Glomerular visceral epithelial cell (primary cell): ENCODE data around the gene KCNA10.
"Not testable (repeated sequence)": the region's sequence is repeated elsewhere in the genome, so short reads cannot be mapped to it uniquely, and the experiment has no call there.

ENCODE experiments used
- DNase-seq: peaks from one replicate; pipeline ENCODE4 v3.0.0-alpha.2; 2016; ENCODE audit errors: extremely low spot score

KCNA10 gene

DNA sequence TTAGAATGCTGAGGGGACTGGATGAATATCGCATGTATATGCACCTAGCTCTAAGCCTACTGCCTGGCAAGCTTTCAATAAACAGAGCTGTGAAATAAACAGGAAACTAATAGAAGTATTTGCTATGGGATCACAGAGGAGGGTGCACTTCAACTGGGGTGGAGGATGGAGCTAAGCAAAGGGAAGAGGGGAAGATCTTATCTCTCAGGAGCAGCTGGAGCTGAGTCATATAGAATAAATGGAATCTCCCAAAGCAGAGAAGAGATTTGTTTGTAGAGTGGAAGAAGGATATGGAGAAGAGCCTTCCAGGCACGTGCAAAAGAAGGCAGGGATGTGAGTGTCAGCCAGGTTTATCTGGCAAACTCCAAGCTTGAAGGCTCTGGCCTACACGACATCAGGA, 17.0 kb upstream of the KCNA10 start:
- DNase-seq: no peak

GRCh38 chr1:110533230-110533629, 14.3 kb upstream of the KCNA10 start:
- no peak for DNase-seq

DNA sequence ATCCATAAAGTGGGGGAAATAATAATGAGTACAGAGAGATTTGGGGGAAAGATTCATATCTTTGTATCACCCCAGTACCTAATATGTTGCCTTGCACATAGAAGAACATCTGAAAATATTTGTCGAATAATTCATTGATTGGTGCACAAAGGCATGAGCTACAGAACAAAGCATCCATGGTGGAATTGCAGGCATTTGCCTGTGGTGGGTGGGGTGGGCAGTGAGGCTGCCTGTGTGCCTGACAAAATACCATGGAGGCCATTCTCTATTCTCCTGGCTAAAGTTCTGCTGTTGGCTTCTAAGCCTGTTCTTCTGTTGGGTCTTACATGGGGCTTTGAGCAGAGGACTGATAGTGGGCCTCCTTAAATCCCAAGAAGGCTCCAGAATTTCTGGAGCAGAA, 10.0 kb upstream of the KCNA10 start:
- DNase-seq: no peak

DNA sequence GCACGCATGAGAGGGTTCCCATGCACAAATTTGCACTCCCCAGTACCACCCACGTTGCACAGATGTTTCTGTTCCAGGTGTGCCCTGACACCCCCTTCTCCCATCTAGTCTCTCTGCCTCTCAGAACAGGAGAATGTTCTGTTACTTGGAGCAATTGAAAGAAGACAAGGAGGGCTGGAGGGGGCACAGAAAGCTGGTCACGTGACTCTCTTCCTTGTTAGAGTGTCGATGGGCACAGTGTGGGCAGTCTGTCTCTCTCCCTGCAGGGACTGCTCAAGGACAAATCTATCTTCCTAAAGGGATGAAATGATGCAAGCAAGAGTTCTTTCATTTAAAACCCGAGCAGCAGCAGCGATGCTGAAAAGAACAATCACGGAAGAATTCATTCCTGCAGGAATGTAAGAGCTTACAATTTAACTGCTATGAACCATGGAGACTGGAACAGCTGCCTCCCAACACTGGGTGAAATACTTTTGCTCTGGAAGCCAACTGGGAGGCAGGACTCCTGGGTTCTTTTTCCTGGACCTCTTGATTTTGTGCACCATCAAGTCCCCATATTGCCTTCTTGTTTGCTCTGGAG, 7.3 kb upstream of the KCNA10 start:
- DNase-seq: no peak

- no peak for DNase-seq
Measured at GRCh38 chr1:110525249-110525595, 6.2 kb upstream of the KCNA10 start.

DNA sequence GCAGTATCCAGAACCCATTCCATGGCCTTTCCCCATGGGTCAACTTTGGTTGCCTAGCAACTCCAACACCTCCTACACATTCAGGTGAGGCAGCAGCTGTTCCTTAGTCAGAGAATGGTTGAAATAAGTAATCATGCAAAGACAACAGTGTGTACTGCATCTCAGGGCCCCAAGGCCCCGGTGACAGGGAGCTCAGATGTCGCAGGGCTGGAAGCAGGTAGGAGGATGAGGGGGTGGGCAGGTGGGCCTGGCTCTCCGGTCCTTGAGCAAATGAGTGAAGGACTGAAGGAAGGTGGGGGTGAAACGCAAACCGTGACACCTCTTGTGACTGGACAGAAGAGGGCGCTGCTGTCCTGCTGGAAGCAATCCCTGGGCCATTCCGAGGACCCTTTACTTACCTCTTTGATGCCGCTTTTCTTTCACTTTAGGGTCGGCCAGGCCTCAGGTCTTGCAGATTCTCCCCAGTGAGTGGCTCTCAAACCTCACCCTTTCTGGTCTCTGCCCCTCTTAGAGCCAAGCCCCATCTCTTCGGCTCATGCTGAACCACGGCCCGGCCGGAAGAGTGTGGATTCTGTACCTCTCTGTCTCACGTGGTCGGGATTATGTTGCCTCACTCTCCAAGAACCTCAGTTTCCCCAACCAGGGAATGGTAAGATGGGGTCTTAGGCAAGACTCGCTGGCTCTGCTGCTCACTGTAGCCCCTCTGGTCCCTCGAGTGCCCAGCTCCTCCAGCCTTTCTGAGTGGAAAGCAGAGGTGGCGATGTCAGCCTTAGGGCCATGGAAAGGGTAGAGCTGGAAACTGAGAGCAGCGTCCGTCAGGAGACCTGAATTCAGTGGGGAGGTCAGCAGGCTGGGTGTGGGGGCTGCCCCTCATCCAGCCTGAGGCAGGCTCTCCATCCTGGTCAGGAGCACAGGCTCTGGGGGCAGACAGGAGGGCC, 5.6 kb upstream of the KCNA10 start:
- DNase-seq: peak; percentile 24

DNA sequence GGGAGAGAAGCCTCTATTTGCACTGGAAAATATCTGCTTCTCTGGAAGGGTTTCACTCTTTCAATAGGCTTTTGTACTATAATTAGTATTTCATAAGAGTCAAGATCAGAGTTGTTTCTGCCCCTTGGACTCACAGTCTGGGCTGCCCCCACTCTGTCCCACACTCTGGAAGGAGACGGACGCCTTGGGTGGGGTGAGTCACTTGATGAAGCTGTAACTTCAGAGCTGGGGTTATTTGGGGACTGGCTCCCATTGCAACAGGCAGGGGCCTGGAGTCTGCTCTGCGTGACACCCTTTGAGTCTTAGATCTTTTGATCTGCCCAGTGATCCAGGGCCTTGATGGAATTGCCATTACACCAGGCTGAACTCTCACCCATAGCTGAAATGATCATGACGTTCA, 4.0 kb upstream of the KCNA10 start:
- DNase-seq: no peak

GRCh38 chr1:110522560-110522959, 3.6 kb upstream of the KCNA10 start:
- DNase-seq: no peak

DNA sequence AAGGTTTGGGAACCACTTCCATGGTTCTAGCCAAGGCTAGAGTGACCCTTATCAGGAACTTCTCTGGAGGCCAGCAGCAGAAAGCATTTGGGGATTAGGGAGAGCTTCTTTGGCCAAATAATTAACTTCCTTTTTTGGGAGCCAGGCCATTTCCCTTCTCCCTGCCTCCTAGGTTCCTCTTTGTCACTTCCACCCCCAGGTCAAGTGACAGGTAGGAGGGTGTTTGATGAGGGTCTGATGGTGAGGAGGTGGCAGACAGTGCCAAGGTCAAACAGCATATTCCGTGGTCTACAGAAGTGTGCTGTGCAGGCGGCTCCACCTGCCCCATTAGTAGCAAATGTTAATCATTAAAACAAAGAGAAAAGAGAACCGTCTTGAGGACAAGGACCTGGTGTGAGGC, 1.9 kb upstream of the KCNA10 start:
- DNase-seq: no peak

DNA sequence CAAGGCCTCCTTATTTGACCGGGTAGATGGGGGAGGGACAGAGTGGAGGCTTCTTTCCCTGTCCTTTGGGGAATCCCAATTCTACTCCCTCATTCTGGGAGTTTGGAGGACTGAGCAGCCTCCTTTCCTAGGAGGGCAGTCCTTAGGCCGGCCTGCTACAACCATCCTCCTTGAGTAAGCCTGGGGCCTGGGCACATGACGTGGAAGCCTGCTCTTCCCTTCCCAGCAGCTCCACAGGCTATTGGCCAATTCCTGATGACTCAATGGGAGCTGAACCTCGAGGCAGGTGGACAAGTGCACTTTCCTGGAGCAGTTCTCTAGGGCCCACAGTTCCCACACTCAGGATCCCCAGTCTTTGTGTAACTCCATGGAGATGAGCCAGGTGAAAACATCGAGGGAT, 3.1 kb downstream of the KCNA10 start:
- DNase-seq: no peak

DNA sequence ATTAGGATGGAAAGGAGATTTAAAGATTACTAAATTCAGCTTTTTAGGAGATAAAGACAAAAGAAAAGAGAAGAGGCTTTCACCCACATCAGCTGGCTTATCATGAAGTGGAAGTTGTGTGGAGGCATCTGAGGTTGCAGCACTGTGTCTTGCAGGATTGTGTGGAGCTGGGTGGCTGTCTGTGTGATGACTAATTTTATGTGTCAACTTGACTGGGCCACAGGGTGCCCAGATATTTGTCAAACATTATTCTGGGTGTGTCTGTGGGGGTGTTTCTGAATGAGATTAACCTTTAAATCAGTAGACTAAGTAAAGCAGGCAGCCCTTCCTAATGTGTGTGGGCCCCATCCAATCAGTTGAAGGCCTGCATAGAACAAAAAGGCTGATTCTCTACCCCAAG, 3.9 kb downstream of the KCNA10 start:
- no peak for DNase-seq

DNA sequence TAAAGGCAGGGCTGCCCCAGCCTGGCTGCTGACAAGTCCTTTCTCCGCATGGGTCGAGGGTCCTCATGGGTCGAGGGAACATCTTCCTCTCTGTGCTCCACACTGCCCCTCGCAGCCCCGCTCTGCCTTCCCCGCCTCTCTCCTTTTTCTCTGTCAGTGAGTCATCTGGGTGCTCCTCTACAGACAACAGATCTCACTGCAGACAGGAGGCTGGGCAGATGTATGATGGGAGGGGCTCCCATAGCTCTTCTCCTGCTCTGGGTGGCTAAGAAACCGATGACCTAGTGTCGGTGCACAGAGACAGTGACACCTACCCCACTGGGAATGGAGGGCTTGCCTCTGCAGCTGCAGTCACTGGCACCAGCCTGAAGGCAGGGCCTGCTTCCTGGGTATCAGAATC, 5.5 kb downstream of the KCNA10 start:
- no peak for DNase-seq

DNA sequence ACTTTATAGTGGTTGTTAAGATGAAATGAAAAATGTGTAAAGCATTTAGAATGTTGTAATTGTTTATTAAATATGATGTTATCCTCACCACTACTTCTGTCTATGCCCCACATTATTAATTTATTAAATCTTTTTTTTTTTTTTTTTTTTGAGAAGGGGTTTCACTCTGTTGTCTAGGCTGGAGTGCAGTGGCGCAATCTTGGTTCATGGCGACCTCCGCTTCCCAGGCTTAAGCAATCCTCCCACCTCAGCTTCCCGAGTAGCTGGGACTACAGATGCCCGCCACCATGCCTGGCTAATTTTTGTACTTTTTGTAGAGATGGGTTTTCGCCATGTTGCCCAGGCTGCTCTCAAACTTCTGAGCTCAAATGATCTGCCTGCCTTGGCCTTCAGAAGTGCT, 7.5 kb downstream of the KCNA10 start:
- DNase-seq: no peak

DNA sequence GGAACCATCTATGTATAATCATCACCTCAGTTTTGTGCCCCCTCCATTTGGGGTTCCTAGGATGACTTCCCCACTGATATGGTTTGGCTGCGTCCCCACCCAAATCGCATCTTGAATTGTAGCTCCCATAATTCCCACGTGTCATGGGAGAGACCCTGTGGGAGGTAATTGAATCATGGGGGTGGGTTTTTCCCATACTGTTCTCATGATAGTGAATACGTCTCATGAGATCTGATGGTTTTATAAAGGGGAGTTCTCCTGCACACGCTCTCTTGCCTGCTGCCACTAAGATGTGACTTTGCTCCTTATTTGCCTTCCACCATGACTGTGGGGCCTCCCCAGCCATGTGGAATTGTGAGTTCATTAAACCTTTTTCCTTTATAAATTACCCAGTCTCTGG, 8.1 kb downstream of the KCNA10 start:
- not testable (repeated sequence) for DNase-seq

- no peak for DNase-seq
Measured at GRCh38 chr1:110509655-110510054, 9.3 kb downstream of the KCNA10 start.

GRCh38 chr1:110508028-110508940, 10.7 kb downstream of the KCNA10 start:
- DNase-seq: no peak

DNA sequence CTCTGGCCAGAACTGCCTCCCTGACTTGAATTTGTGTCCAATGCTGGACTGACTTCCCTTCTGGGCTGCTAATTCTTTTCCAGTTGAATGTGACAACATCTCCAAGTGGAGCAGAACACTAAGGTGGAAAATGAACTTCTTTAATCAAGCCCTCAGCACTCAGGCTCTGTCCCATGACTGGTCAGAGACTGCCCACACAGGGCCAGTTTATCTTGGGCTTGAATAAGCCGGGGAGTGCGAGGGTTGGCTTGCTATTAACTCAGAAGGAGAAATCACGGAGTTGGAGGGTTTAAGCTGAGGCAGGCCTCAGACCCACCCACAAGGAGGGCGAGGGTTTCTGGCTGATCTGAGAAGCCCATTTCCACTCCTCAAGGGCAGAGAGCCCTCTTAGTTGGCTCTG, 12.4 kb downstream of the KCNA10 start:
- no peak for DNase-seq

DNA sequence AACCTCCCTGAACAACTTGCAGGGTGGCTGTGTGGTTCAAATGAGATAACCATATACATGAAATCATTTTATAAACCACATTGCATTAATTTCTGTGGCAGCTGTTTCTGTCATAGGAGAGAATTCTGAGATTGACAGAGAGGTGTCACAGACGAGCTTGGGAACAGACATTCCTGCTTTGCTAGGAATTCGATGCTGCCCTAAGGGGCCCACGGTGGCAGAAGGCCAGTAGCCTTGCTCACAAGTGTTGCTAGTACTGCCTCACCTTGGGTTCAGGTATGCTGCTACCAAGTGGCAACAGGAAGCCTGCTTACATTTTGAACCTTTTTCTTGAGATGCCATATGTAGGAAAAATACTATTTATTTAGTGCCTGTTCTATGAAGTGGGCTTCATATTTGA, 13.4 kb downstream of the KCNA10 start:
- no peak for DNase-seq

DNA sequence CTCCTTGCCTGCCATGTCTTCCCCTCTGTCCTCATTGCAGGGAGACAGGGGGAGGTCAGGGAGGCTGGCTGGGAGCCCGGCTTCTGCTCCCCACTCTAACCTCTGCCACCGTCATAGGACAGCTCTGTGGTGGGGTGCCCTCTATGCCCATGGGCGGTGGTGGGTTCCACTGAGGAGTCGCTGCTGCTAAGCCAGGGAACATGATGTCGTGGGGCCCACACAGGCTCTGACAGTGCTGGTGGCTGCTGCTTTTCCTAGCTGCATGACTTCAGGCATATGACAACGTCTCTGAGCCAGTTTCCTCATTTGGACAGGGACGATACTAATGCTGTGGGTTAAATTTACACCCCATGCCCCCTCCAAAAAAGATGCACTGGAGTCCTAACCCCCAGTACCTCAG, 14.7 kb downstream of the KCNA10 start:
- no peak for DNase-seq

GRCh38 chr1:110503471-110503870, 15.5 kb downstream of the KCNA10 start:
- no peak for DNase-seq

DNA sequence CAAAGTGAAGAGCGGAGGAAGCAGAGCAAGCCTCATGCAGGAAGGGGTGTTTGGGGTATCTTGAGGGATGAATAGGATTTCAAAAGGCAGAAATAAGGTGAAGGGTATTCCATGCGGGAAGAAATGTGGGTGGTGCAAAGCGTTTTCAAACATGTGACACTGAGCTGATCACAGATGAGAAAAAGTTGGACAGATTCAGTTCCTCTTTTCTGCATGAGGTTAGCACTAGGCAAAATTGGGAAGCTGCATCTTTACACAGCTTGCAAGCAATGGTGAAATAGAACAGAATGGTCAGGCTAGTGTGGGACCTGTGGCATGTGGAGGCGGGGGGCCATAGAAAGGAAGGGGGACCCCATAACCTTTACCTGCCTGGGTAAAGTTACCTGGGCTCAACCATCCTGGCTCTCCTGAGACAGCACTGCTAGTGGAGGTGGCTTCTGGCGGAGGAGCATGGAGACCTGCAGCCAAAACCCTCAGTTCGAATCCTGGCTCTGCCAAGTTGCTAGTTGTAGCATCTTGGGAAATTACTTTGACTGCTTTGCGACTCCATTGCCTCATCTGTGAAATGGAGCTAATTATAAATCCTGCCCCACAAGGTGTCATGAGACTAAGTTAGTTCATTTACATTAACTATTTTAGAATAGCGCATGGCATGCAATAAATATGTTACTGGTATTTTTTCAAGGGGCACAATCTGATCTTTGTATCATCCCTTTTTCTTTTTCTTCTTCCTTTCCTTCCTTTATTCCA, 16.4 kb downstream of the KCNA10 start:
- no peak for DNase-seq
